Stimulated activated CD8-positive, alpha-beta memory T cell treated with anti-CD3 and anti-CD28 coated beads, Interleukin-7, amount 100 ng/mL, for 24 hours (primary cell): Measurements from ENCODE around the gene COL6A1.
"Not testable (repeated sequence)": the region's sequence is repeated elsewhere in the genome, so short reads cannot be mapped to it uniquely, and the experiment has no call there.

Source experiments
- DNase-seq: peaks from one replicate; pipeline ENCODE4 v3.0.0-alpha.2; 2020; ENCODE audit warnings: low read depth

COL6A1 gene

DNA sequence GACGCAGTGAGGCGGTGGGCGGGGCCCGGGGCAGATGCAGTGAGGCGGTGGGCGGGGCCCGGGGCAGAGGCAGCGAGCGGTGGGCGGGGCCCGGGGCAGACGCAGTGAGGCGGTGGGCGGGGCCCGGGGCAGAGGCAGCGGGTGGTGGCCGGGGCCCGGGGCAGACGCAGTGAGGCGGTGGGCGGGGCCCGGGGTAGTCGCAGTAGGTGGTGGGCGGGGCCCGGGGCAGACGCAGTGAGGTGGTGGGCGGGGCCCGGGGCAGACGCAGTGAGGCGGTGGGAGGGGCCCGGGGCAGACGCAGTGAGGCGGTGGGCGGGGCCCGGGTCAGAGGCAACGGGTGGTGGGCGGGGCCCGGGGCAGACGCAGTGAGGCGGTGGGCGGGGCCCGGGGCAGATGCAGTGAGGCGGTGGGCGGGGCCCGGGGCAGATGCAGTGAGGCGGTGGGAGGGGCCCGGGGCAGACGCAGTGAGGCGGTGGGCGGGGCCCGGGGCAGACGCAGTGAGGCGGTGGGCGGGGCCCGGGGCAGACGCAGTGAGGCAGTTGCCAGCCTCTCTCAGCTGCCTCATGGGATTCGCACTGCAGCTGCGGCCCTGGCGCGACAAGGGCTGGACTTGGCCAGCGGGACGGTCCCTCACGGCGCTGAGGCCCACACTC lies 24.4 kb downstream of the COL6A1 start:
- DNase-seq = not testable (repeated sequence)

DNA sequence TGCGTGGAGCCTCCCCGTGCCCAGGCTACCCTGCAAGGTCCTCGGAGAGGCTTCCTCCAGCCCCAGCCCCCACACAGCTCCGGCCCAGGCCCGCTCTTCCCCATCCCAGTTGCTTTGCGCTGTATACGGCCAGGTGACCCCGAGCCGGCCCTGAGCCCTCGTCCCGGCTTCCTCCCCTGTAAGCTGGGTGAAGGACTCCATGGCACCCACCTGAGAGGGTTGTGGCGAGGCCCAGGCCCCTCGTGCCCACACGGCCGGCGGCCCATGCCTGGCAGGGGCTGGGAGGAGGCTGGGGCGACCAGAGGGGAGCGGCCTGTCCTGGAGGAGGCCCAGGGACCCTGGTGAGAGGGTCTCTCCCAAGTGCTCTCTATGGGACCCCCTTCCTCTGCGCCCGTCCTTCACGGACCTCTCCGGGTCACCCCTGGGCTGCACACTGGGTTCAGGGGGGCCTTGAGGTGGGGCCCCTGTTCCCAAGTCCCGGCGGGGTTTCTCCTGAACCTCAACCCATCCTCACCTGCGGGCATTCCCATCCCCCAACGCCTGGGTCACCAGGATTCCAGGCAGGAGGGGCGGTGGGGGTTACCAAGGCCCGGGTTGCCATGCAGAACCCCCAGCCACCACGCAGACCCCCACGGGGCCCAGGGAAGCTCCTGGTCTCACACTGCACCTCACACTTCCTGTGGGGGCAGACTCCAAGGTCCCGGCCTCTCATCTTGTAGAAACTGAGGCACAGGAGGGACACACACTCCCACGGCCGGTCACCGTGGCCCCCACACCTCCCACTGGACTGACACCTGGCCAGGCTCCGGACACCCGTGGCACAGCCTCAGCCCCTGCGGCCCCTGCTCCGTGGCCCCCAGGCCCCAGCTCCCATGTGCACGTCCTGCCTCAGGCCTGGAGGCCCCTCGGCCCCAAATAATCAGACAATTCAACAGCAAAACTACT lies 25.2 kb downstream of the COL6A1 start:
- no peak for DNase-seq

DNA sequence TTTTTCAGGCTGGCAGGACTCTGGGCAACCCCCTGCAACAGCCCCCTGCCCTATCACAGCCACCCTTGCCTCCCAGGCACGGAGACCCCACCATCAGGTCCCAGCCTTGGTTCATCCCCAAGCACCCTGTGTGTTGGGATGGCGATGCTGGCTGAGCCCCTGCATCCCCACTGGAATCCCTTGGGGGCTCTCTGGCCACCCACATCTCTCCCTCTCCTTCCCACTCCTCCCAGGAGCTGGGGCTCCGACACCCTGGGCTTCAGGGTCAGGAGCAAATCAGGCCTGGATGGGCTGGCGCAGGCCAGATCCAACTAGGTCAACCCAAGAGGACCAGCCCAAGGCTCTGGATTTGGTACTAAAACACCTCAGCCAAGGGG lies 25.9 kb downstream of the COL6A1 start:
- DNase-seq = no peak

DNA sequence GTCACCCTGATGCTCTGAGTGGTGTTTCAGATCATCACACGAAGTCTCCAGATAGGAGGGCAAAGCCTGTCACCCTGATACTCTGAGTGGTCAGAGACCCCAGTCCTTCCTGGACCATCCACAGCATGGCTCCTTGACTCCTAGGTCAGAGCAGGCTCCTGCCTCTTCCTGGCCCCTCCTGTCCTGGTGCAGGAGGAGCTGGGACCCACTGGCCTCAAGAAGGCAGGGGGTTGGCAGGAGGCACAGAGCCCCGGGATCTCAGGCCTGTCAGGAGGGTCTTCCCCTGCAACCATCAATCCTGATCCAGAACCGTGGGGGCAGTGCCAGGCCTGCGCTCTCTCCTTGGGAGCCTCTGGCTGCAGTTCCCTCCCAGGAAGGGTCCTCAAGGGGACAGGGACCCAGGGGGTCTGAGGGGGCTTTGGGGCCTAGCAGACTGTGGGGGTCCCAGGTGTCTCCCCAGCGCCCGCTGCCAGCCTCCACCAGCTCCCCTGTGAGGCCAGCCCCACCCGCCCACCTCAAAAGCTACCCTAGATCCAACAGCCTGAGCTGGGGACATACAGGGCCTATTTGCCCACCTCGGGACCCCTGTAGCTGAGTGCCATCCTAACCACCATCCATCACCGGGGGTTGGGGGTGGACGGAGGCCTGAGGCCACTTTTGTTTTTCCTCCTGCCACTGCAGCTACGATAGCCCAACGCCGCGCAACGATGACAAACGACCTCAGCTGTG lies 27.5 kb downstream of the COL6A1 start:
- no peak for DNase-seq

DNA sequence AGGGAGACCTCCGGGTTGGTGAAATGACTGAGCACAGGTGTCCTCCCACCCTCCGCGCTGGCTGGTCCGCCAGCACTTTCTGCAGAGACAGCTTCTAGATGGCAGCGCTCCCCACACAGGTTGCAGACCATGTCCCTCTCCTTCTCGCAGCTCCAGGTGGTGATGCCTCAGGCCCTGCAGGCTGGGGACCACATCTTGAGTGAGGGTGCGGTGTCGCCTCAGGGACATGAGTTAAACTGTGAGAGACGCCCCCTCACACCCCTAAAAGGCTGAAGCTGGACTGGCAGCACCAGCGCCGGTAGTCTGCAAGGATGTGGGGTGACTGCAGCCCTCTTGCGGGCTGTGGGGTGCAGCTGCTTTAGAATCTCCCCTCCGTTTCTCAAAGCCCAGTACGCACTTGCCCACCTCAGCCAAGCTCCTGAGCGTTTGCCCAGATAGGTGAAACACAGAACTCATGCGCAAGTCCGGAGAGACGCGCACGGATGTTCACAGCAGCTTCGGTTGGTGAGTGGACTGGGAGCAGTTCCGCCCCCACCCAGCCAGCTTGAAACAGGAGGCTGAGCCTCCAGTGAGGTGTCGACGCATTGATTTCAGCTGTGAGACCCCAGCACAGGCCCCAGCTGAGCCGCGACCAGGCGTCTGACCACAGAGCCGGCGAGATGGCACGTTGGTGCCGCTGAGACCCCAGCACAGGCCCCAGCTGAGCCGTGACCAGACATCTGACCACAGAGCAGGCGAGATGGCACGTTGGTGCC lies 28.6 kb downstream of the COL6A1 start:
- no peak for DNase-seq

DNA sequence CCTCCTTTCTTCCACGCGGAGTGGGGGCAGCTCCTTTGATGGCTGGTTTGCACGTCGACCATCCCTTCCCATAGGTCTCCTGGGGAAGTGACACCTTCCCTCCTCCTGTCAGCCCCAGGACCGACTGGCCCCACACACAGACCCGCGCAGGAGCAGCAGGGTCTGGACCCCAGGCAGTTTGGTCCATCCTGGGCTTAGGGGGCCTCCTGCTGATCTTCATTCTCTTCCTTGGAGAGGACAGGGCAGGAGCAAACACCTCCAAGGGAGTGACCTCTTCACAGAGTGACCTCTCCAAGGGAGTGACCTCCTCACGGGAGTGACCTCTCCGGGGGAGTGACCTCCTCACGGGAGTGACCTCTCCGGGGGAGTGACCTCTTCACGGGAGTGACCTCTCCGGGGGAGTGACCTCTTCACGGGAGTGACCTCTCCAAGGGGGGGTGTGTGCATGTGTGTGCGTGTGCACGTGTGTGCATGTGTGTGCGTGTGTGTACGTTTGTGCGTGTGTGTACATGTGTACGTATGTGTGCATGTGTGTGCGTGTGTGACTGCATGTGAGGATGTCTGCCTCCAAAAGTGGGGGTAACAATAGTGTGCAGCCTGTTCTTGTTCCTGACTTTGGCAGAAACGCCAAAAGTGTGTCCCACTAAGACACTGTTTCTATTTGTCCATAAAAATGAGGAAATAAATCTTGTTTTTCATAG lies 29.8 kb downstream of the COL6A1 start:
- no peak for DNase-seq

DNA sequence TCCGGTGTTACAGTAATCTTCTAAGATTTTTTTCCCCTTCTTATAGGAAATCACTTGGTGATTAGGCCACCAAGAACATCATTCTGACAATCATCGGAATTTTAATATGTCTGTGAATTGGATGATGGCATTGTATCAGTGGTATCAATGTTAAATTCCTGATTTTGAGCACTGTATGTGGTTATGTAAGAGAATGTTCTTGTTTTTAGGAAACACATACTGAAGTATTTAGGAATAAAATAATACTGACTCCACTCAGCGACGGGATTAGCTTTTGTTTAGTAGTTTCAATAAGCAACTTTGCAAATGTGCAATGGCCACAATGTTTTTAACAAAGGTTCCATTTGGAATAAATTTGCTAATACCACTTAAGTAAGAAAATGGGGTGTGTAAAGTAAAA lies 30.6 kb downstream of the COL6A1 start:
- no peak for DNase-seq

DNA sequence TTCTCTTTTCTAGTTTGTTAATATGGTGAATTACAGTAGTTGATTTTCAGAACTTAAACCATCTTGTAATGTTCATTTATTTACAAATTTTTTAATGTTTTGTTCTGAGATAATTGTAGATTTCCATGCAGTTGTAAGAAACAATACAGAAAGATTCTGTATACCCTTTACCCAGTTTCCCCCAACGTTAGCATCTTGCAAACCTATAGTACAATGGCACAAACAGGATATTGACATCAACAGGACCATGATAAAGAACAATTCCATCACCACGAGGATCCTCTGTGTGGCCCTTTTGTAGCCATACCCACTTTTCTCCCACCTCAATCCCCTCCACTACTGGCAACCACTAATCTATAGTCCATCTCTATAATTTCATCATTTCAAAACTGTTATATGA lies 33.3 kb downstream of the COL6A1 start:
- DNase-seq = no peak

DNA sequence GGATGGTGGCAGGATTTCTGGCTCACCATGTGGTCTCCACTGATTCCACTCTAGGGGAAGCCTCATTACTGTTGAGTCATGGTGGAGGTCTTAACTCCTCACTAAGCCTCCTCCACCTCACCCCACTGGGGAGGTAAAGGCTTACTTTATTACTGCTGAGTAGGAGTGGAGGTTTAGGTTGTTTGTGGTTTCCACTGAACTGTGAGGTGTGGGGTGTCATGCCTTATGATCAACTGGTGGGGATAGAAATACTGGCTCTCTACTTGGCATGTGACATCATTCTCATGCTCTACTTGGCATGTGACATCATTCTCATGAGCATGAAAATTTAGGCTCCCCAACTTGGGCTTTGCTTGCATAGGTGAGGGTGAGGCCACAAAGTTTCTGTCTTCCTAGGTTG lies 35.6 kb downstream of the COL6A1 start:
- no peak for DNase-seq

DNA sequence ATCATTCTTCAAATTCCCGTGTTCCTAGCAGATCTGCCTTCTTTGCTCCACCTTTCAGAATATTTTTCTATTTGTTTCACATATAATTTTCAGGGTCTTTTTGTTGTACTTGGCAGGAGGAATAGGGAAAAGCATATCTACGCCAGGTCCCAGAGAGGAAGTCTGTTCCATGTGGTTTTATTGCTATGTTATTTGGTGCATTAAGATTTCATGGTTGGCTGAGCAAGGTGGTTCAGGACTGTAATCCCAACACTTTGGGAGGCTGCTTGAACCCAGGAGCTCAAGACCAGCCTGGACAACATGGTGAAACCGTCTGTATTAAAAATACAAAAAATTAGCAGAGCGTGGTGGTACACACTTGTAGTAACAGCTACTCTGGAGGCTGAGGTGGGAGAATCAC lies 36.1 kb downstream of the COL6A1 start:
- no peak for DNase-seq

DNA sequence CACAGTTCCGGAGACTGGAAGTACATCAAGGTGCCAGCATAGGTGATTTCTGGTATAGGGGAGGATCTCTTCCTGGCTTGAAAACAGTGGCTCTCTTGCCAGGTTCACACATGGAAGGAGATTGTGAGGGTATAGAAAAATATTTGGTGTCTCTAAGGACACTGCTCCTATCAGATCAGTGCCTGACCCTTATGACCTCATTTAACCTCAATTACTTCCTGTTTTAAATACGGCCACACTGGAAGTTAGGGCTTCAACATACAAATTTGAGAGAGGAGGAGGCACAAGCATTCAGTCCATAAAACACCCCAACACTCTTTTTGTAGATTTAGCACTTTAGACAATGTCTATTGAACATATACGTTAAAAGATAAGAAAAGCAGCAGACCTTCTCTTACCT lies 37.0 kb downstream of the COL6A1 start:
- no peak for DNase-seq

DNA sequence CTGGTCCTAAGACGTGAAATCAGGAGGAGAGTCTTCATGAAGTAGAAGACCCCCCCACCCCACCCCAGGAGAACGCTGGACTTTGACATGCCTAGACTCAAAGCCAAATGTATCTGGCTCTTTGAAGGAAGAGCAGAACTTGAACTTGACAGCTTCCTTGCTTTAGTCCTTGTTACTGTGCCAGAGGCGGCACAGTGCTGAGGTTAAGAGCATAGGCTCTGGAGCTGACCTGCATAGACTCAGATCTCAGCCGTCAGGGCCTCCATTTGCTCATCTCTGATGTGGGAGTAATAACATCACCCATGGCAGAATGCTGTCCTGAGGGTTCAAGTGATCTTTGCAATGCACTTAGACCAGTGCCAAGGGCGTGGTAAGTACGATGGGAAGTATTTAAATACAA lies 39.0 kb downstream of the COL6A1 start:
- DNase-seq = no peak

DNA sequence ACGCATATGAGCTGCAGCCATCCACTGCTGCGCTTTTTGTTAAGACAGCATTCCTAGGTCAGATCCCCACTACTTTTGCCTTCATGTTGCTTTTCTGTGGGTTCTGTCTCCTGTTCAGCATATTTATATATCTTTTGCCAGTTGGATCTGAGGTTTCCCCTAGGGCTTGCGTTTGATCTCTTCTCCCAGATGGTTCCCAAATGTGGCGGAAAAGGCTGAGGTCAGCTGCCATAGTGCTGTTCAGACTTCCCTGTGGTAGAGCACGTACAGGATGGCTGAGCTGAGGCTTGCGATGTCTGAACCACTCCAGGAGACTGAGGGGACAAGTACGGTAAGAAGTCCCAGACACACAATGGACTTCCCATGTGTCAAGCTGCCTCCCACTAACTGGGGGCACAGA lies 39.8 kb downstream of the COL6A1 start:
- DNase-seq = no peak

DNA sequence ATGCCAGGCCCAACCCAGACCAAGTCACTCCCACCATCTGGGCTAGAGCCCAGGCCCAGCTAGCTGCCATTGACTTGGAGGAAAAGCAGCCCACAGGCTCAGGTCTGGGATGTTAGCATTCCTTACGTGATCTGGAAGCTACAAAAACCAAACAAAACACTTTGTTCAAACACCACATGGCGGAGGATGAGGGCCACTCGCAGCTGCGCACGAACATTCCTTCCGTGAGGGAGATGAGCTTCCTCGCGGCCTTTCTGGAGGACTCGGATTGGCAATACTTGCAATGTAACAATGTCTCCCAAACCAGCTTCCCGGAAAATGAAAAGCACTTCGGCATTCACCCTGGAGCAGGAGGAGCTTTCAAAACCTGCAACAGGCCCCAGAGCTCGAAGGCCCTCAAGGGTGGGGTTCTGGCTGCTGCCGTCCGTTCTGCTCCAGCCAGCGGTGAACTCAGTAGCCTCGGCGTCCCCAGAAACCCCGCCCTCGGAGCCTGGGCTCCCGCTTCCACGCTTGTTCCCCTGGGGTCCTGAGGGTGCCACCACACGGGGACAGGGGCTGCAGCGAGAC lies 40.5 kb downstream of the COL6A1 start:
- DNase-seq = no peak

DNA sequence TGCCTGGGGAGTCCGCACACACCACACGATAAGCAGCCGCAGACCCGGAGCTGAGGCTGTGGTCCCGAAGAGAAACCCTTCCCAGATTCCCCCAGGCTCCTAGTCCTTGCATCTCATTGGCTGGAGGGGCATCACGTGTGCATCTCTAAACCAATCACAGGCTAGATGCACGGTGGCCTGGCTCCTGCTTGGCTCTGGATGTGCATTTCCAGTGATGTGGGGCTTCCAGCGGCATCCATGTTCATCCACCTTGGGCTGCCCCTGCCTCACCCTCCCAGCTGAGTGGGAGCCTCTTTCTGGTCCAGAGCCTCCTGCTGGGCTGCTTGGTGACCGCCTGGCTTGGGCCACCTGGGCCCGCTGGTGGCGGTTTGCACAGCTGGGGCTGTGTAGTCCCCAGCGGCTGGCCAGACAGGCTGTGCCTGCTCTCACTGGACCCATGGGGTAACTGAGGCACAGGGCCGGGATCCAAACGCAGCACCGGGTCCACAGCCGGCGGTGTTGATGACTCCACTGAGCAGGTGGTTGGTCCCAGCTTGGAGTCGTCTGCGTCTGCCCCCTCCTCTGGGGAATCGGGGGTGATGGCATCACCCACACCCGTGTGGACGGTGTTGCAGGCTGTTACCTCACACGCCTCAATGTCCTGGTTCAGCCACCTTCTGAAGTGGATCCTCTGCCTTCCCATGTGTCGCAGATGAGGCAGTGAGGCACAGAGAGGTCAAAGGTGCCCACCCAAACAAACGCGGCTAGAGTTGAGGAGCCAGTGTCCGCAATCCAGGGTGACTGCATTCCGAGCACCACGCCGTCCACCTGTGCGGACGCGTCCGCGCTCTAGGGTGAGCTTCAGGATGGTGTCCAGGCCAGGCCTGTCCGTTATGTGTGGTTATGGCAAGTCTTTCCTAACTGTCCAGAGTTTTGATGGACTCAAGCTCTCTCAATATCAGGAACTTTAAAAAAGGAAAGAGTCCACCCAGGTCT lies 41.3 kb downstream of the COL6A1 start:
- DNase-seq = no peak

DNA sequence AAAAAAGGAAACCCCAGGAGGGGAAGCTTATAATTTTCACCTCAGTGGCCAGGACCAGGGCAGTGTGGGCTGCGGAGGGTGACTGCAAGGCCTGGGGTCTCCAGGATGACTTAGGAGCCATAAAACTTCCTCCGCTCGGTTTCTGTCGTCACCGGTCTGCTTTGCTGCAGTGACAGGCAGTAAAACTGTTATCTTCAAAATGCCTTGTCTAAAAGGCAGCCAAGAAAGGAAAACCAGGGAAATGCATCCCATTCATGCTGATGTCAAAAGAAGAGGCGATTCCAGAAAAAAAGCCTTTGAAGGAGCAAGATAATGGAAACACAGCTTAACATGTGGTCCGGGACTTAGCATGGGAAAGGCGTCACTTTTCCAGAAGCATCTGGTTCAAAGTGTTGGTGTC lies 42.0 kb downstream of the COL6A1 start:
- no peak for DNase-seq

DNA sequence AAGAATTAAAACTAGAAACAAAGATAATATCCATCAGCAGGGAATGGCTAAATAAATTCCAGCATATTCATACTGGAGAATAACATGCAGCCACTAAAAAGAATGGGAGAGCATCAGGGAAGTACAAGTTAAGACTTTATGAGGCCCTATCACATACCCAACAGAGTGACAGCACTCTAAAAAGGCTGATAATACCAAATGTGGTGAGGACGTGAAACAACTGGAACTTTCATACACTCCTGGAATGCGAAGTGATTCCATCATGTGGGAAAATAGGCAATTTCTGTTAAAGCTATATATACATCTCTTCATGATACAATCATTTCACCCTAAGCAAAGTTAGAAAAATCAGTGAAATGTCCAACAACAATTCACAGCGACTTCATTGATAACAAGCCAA lies 42.6 kb downstream of the COL6A1 start:
- no peak for DNase-seq

DNA sequence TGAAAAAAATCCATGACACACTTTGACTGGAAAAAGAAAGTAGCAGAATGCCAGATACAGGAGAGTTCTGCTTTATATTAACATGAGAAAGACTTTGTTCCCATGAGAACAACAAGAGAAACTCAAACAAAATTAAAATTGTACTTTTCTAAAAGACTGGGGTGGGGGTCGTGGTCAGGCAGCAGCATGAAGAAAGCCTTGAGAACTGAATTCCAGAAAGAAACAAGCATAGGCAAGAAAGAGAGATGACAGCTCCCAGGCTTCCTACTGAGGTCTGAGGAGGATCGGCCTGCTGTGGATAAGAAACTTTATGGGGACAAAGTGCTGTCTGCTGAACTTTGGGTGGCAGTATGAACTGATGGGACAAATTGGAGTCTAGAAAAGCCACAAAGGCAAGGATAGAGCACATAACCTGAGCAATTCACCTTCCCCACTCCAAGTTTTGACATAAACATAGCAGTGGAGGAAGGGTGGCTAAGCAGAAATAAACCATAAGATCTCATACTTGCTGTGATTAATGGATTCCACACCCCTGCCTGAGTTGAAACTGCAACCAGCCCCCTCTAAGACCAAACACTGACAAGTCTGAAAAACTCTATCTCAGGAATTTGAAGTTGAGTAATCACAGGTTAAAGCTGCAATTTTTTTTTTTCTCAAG lies 43.7 kb downstream of the COL6A1 start:
- no peak for DNase-seq

DNA sequence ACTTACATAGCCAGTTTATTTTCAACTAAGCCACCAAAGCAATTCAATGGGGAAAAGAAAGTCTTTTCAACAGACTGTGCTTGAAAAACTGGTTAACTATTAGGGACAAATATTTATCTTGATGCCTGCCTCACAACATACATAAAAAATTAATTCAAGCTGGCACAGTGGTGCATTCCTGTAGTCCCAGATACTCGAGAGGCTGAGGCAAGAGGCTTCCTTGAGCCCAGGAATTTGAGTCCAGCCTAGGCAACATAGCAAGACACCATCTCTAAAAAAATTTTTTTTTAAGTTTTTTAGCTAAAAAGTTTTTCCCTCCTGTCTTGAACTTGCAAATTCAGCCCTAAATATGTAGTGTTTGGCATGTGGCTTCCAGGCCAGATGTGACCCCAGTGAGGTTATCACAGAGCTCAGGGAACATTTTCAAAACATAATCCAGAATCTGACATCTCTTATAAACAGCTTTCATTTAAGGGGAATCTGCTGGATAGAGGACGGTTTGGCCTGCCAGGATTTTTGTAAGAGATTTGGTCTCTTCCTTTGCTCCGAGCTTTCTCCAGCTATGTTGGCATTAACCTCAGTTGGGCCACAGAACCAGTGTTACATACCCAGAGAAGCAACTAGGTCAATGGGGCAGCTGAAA lies 46.4 kb downstream of the COL6A1 start:
- DNase-seq = no peak
